Epithelial cell of esophagus (primary cell): Measurements from ENCODE around the gene FTCD.

Source experiments
- DNase-seq: peaks from one replicate; pipeline ENCODE4 v3.0.0; 2010; ENCODE audit warnings: low read depth
- H3K4me3 ChIP-seq: 2 replicates; pipeline ENCODE4 v1.5.1; 2011; ENCODE audit warnings: mild to moderate bottlenecking, low read length, control low read depth
- CTCF ChIP-seq: IDR thresholded peaks from 2 replicates; pipeline ENCODE4 v1.5.1; 2011; ENCODE audit warnings: low read depth, mild to moderate bottlenecking, low read length, control low read depth, inconsistent platforms; ENCODE audit not compliant: insufficient read depth; ENCODE audit errors: missing control alignments

FTCD gene

GRCh38 chr21:46139686-46140085, 15.7 kb downstream of the FTCD start:
- no peak overlapping the region for H3K4me3 ChIP-seq
- no peak for TF ChIP-seq CTCF

DNA sequence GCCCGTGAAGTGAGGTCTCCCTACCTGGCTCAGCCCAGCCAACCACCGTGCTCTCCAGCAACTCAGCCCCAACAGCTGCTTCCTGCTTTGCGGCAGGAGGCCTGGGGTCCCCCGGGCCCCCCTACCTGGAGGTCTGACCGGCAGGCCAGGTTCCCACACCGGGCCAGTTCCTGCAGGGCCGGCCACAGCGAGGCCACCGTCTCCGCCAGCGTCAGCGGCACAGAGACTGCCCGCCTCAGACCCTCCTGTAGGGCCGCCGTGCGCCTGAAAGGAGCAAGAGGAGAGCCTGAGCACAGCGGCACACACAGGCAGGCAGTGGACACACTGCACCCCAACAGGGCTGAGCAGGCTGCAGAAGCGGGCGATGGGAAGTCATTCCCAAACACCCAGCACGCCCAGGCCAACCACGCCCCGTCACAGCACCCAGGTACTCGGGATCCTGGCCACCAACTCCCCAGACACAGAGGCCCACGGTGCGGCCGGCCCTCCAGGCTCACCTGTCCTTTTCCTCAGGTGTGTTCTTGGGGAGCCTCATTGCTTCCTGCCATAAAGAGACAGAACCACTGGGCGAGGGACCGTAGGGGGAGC, 16.9 kb downstream of the FTCD start:
- no peak for DNase-seq
- H3K4me3 ChIP-seq: no peak overlapping the region
- no peak for TF ChIP-seq CTCF

More at GRCh38 chr21:46139686-46140085, 15.7 kb downstream of the FTCD start:
- no peak for DNase-seq

DNA sequence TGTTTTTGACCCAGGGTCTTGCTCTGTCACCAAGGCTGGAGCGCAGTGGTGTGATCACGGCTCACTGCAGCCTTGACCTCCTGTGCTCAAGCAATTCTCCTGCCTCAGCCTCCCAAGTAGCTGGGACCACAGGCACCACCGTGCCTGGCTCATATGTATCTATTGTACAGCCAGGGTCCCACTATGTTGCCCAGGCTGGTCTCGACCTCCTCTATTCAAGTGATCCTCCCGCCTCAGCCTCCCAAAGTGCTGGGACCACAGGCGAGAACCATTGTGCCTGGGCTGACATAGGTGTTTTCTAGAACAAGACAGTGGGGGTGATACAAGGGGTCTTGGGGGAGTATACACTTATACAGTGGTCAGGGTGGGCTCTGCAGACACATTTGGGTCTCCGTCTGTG, 17.5 kb downstream of the FTCD start:
- no peak for TF ChIP-seq CTCF
- no peak for DNase-seq
- no peak overlapping the region for H3K4me3 ChIP-seq

GRCh38 chr21:46136739-46137349, 18.5 kb downstream of the FTCD start:
- H3K4me3 ChIP-seq: no peak overlapping the region
- no peak for DNase-seq
- no peak for TF ChIP-seq CTCF

DNA sequence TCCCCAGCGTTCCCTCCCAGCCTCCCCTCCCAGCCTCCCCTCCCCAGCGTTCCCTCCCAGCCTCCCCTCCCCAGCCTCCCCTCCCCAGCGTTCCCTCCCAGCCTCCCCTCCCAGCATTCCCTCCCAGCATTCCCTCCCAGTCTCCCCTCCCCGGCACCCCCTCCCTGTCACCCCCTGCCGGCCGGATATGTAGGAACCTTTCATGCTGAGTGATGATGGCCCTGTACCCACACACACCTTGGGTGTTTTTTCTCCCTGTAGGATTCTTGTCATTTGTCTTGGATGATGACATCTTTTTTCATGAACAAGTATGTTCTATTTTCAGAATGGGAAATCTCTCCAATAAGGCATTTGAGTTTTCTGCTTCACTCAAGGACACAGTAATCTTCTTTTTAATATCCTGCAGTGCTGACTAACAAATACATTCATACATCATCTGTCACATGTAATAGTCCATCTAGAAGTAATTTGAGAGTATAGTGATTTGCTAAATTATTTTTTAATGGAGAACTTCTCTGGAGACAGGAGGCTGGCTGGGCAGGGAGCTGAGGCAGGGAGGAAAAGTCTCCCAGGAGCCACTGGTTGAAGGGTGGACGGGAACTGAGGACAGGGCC, 19.5 kb downstream of the FTCD start:
- H3K4me3 ChIP-seq: no peak overlapping the region
- no peak for TF ChIP-seq CTCF
- DNase-seq: no peak

DNA sequence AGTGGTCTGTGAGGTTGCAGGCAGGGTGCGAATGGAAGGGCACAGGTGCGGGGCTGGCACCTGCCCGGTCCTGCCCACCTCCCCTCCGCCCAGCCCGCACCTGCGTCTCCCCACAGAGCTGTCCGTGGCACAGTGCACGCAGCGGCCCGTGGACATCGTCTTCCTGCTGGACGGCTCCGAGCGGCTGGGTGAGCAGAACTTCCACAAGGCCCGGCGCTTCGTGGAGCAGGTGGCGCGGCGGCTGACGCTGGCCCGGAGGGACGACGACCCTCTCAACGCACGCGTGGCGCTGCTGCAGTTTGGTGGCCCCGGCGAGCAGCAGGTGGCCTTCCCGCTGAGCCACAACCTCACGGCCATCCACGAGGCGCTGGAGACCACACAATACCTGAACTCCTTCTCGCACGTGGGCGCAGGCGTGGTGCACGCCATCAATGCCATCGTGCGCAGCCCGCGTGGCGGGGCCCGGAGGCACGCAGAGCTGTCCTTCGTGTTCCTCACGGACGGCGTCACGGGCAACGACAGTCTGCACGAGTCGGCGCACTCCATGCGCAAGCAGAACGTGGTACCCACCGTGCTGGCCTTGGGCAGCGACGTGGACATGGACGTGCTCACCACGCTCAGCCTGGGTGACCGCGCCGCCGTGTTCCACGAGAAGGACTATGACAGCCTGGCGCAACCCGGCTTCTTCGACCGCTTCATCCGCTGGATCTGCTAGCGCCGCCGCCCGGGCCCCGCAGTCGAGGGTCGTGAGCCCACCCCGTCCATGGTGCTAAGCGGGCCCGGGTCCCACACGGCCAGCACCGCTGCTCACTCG, 23.3 kb downstream of the FTCD start:
- no peak overlapping the region for H3K4me3 ChIP-seq
- no peak for TF ChIP-seq CTCF
- no peak for DNase-seq
